Measurements from ENCODE around the gene TBX18. TPM values are rescaled to one million over a fixed set of nuclear protein-coding genes. Genes with fewer than 3 reads are reported as not detected.

Gene TBX18
- total RNA-seq, 1 donor, result 64.1 TPM

DNA sequence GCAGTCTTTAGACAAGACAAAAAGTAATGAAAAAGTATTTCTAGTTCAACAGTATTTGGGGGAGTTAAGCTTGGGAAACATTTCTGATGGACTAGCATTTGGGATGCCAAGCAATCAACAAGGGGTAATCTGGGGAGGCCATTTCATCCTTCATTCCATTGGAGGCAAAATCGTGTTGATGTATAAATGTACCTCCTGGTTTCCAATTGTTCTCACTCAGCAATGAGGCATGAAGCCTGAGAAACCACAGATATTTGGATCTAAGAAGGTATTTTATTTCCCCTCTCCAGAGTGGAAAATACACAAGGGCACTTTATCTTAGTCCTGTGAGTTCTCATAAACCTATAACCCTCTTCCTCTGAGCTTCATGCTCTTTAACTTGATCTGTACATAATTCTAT is 68.2 kb downstream of the TBX18 start:
- H3K27me3 ChIP-seq (ENCODE audit: insufficient read depth, low read length), result no peaks in the 10 kb centered on the region
- no peak overlapping the region for H2AFZ ChIP-seq (ENCODE audit: low read length)
- no peaks in the 10 kb centered on the region for H3K36me3 ChIP-seq (ENCODE audit: insufficient read depth, low read length)
- H3K4me2 ChIP-seq (ENCODE audit: insufficient read depth, low read length), result no peak overlapping the region
- H3K4me3 ChIP-seq (ENCODE audit: insufficient read depth, low read length), result no peak overlapping the region
- no peaks in the 10 kb centered on the region for H3K4me1 ChIP-seq (ENCODE audit: insufficient read depth, low read length)
- H3K9me3 ChIP-seq (ENCODE audit: low read depth, low read length), result no peaks in the 10 kb centered on the region
- TF ChIP-seq CTCF (IDR thresholded peaks at IDR 0.05; ENCODE audit: extremely low read depth, low read depth, low read length), result no peak
- no peak overlapping the region for H3K27ac ChIP-seq (ENCODE audit: low read depth, low read length)
- no peaks in the 10 kb centered on the region for H3K79me2 ChIP-seq (ENCODE audit: insufficient read depth, low read length)
- H4K20me1 ChIP-seq (ENCODE audit: insufficient read depth, low read length), result no peaks in the 10 kb centered on the region
- no peak for DNase-seq (ENCODE audit: insufficient read length, low spot score, missing footprints)

- peak; percentile 12 for TF ChIP-seq CTCF (IDR thresholded peaks at IDR 0.05; ENCODE audit: extremely low read depth, low read depth, low read length)
- no peaks in the 10 kb centered on the region for H3K4me1 ChIP-seq (ENCODE audit: insufficient read depth, low read length)
Measured at GRCh38 chr6:84691978-84692623, 72.3 kb downstream of the TBX18 start.

DNA sequence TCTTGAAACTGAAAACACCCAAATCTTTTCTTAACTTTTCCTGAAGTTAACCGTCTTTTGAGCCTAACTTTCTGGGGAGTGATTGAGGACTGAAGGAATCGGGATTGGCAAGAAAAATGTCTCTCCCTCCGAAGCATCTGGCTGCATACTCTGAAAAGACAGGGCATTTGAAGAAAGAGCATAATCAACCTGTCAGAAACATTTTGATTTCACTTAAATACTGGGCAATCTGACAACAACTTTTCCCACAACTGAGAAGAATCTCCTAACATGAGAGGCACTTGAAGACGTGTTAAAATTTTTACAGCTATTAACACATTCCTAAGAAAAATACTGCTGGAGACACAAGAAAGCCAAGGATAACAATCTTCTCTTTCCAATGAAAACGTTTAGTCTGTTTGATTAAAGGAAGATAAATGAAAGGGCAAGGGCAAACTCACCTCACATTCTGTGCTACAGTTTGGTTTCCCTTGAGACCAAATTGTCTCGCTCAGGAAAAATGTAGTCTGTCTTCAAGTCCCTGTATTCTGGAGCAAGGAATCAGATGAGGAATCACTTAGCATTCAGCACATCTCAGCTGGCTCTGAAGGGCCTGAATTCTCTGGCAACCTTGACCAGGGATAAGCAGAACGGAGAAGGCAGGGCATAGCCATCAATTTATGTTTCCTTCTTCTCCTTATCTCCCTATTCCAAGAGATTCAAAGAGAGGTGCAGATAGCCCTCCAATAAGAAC is 76.1 kb downstream of the TBX18 start:
- DNase-seq (ENCODE audit: insufficient read length, low spot score, missing footprints), result no peak
- peak overlapping the region; percentile 17 for H2AFZ ChIP-seq (ENCODE audit: low read length)
- no peak overlapping the region for H3K27ac ChIP-seq (ENCODE audit: low read depth, low read length)
- no peaks in the 10 kb centered on the region for H3K79me2 ChIP-seq (ENCODE audit: insufficient read depth, low read length)
- H3K36me3 ChIP-seq (ENCODE audit: insufficient read depth, low read length), result no peaks in the 10 kb centered on the region
- H3K9me3 ChIP-seq (ENCODE audit: low read depth, low read length), result no peaks in the 10 kb centered on the region
- H3K4me1 ChIP-seq (ENCODE audit: insufficient read depth, low read length), result no peaks in the 10 kb centered on the region
- no peaks in the 10 kb centered on the region for H3K27me3 ChIP-seq (ENCODE audit: insufficient read depth, low read length)
- TF ChIP-seq CTCF (IDR thresholded peaks at IDR 0.05; ENCODE audit: extremely low read depth, low read depth, low read length), result no peak
- H4K20me1 ChIP-seq (ENCODE audit: insufficient read depth, low read length), result no peaks in the 10 kb centered on the region
- peak overlapping the region; percentile 34 for H3K4me2 ChIP-seq (ENCODE audit: insufficient read depth, low read length)
- H3K4me3 ChIP-seq (ENCODE audit: insufficient read depth, low read length), result no peak overlapping the region

More at GRCh38 chr6:84691978-84692623, 72.3 kb downstream of the TBX18 start:
- Histone ChIP-seq H3K27ac (ENCODE audit: low read depth, low read length) (no peak overlapping the region), H3K27me3 (ENCODE audit: insufficient read depth, low read length) (no peaks in the 10 kb centered on the region), H3K36me3 (ENCODE audit: insufficient read depth, low read length) (no peaks in the 10 kb centered on the region), H3K4me3 (ENCODE audit: insufficient read depth, low read length) (no peak overlapping the region), H2AFZ (ENCODE audit: low read length) (no peak overlapping the region), H3K4me2 (ENCODE audit: insufficient read depth, low read length) (no peak overlapping the region), H3K9me3 (ENCODE audit: low read depth, low read length) (no peaks in the 10 kb centered on the region), H3K79me2 (ENCODE audit: insufficient read depth, low read length) (no peaks in the 10 kb centered on the region), H4K20me1 (ENCODE audit: insufficient read depth, low read length) (no peaks in the 10 kb centered on the region)
- DNase-seq (ENCODE audit: insufficient read length, low spot score, missing footprints), result no peak

DNA sequence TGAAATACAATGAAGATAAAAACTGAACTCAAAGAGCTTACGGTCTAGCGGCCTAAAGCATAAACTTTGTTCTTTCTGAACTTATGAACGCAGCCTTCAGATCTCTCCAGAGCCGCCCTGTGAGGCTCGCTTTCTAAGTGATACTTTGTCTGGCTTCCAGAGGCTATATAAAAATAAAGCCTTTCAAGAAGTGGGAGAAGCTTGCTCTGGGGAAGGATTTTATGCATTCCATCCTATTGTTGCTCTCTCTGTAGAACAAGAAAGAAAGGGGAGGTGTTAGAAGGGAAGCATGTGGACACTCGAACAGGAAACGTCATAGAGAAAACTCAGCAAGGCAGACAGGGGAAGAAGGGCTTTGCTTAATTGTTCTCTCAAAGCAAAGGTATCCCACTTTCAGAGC is 77.0 kb downstream of the TBX18 start:
- H3K79me2 ChIP-seq (ENCODE audit: insufficient read depth, low read length), result no peaks in the 10 kb centered on the region
- DNase-seq (ENCODE audit: insufficient read length, low spot score, missing footprints), result no peak
- no peaks in the 10 kb centered on the region for H3K27me3 ChIP-seq (ENCODE audit: insufficient read depth, low read length)
- H3K4me2 ChIP-seq (ENCODE audit: insufficient read depth, low read length), result no peak overlapping the region
- no peaks in the 10 kb centered on the region for H3K4me1 ChIP-seq (ENCODE audit: insufficient read depth, low read length)
- no peaks in the 10 kb centered on the region for H3K9me3 ChIP-seq (ENCODE audit: low read depth, low read length)
- TF ChIP-seq CTCF (IDR thresholded peaks at IDR 0.05; ENCODE audit: extremely low read depth, low read depth, low read length), result no peak
- no peak overlapping the region for H3K27ac ChIP-seq (ENCODE audit: low read depth, low read length)
- no peaks in the 10 kb centered on the region for H4K20me1 ChIP-seq (ENCODE audit: insufficient read depth, low read length)
- no peak overlapping the region for H3K4me3 ChIP-seq (ENCODE audit: insufficient read depth, low read length)
- no peaks in the 10 kb centered on the region for H3K36me3 ChIP-seq (ENCODE audit: insufficient read depth, low read length)
- no peak overlapping the region for H2AFZ ChIP-seq (ENCODE audit: low read length)

Measured in osteoblast (primary cell).